ENCODE results near the gene CRTC1. TPM values are rescaled to one million over a fixed set of nuclear protein-coding genes. Genes with fewer than 3 reads are reported as not detected.

Gene CRTC1
- total RNA-seq, 1 experiment from 2014 or later, result 19.0 TPM

DNA sequence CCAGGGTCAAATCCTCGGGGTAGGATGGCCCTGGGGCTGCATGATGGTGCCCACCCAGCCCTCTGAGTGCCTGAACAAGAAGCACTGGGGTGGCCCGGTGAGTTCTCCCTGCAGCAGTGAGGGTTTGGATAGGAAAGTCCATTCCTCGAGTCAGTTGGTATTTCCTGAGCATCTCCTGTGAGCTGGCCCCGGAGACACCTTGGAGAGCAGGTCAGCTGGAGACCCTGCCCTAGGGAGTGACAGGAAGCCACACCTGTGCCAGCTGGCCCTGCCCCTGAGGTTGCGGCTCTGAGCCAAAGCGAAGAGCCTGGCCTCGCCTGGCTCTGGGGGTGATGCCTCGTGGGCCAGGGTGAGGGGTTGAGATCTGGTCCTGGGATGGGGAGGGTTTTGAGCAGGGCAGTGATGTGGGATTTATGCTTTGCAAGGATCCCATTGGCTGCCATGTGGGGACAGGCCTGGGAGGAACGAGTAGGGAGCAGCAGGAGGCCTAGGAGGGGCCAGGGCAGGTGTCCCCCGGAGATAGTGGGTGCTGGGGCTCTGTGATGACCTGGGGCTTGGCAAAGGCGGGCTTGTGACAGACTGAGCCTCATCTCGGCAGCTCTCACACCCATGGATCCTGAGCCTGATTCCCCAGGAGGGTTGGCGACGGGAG lies 16.0 kb downstream of the CRTC1 start:
- no peak for DNase-seq
- no peak overlapping the region for H3T11ph ChIP-seq (ENCODE audit: low read length)
- H2BK15ac ChIP-seq (ENCODE audit: low read depth, low read length), result no peak overlapping the region
- H3K27ac ChIP-seq (ENCODE audit: insufficient read length, low read depth, low read length), result no peak overlapping the region
- H3K23ac ChIP-seq (ENCODE audit: insufficient read length, low read depth, low read length), result no peak overlapping the region
- H3K9ac ChIP-seq (ENCODE audit: extremely low read depth, insufficient read length, low read length), result no peak overlapping the region
- H2AK5ac ChIP-seq (ENCODE audit: insufficient read length, low read length), result no peak overlapping the region
- no peak overlapping the region for H3K18ac ChIP-seq (ENCODE audit: insufficient read length, low read depth, low read length)
- H3K4me1 Mint-ChIP-seq, result peaks cover 18 to 23% of the 10 kb centered on the region in 2 experiments
- no peak overlapping the region for H2BK120ac ChIP-seq (ENCODE audit: low read depth, low read length, poor library complexity, severe bottlenecking)
- no CpG with 5 or more reads among the region's 14 CpGs for WGBS (ENCODE audit: extremely low coverage, insufficient read length, low lambda C conversion rate)
- H4K5ac ChIP-seq (ENCODE audit: insufficient read length, low read depth, low read length), result no peak overlapping the region
- H2BK12ac ChIP-seq (ENCODE audit: insufficient read length, low read depth, low read length), result no peak overlapping the region
- no peaks in the 10 kb centered on the region for H3K9me3 ChIP-seq (ENCODE audit: control insufficient read depth, low read depth, low read length)
- no peak overlapping the region for H4K91ac ChIP-seq (ENCODE audit: insufficient read length, low read depth, low read length)
- no peaks in the 10 kb centered on the region for H3K27me3 ChIP-seq (ENCODE audit: insufficient read depth, low read length)
- peaks cover 25% of the 10 kb centered on the region for H3K27me3 Mint-ChIP-seq (ENCODE audit: low read depth)
- no peak overlapping the region for H4K8ac ChIP-seq (replicated peaks; ENCODE audit: insufficient read length, low read depth, low read length)
- H3K4ac ChIP-seq (ENCODE audit: low read depth, low read length), result no peak overlapping the region
- H3K9me3 Mint-ChIP-seq, result no peaks in the 10 kb centered on the region
- H3K79me2 ChIP-seq (ENCODE audit: insufficient read depth, low read length), result peaks cover 5% of the 10 kb centered on the region; the same call in 1 of the 2 replicates
- H3K4me3 Mint-ChIP-seq, result no peak overlapping the region; a peak in 1 of 5 replicates
- H3K4me2 ChIP-seq (ENCODE audit: insufficient read depth, insufficient read length, low read length), result no peak overlapping the region
- no peak for TF ChIP-seq CTCF (conservative IDR thresholded peaks at IDR 0.05)
- no peaks in the 10 kb centered on the region for H3K4me1 ChIP-seq (ENCODE audit: insufficient read depth, low read length)
- H3K27ac Mint-ChIP-seq, result no peak overlapping the region
- no peak overlapping the region for H2AFZ ChIP-seq (ENCODE audit: low read length)
- H2BK5ac ChIP-seq (ENCODE audit: insufficient read length, low read length), result no peak overlapping the region
- no peaks in the 10 kb centered on the region for H4K20me1 ChIP-seq (ENCODE audit: control insufficient read depth, insufficient read depth, insufficient read length)
- no peak overlapping the region for H3K14ac ChIP-seq (ENCODE audit: insufficient read depth, low read length)
- no peaks in the 10 kb centered on the region for H3K36me3 Mint-ChIP-seq (ENCODE audit: insufficient read depth in 1 of 3, low read depth in 3 of 3)
- H3K79me1 ChIP-seq (ENCODE audit: insufficient read depth, low read depth, low read length, poor library complexity, severe bottlenecking), result no peaks in the 10 kb centered on the region
- H2BK20ac ChIP-seq (ENCODE audit: low read depth, low read length, poor library complexity, severe bottlenecking), result no peak overlapping the region
- H3K56ac ChIP-seq (ENCODE audit: insufficient read length, low read depth, low read length), result no peak overlapping the region
- peaks cover 4% of the 10 kb centered on the region for H3K23me2 ChIP-seq (ENCODE audit: insufficient read length, low read depth, low read length, poor library complexity, severe bottlenecking)

Measured in H9 (cell line).